GM19035 (cell line): ENCODE data around the gene PDE3A.

Experiments used
- ATAC-seq: cut with Tn5 transposase; IDR thresholded peaks from one replicate; pipeline ENCODE4 v1.9.1; 2021; ENCODE audit not compliant: unreplicated experiment

Gene PDE3A

GRCh38 chr12:20490213-20490612 lies 121.9 kb downstream of the PDE3A start:
- ATAC-seq: no peak

GRCh38 chr12:20491290-20491689 lies 123.0 kb downstream of the PDE3A start:
- no peak for ATAC-seq

GRCh38 chr12:20492251-20492760 lies 124.0 kb downstream of the PDE3A start:
- ATAC-seq: no peak

GRCh38 chr12:20493934-20494333 lies 125.6 kb downstream of the PDE3A start:
- no peak for ATAC-seq

DNA sequence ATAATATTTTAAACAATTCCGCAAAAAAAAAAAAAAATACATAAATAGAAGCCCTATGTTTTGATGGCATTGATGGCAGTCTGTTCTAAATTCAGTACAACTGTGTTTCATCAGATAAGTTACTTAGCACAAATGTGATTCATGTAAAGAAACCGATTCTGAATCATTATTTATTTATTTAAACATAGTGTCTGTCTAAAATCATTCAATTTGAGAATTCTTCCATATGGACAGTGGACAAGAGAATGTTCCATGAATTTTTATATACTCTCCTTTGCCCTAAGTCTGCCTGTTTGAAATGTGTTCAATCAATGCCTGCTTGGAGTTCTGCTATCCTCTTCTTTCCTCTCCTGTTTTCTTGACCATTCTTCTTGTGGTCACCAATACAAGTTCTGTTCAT lies 126.5 kb downstream of the PDE3A start:
- ATAC-seq: no peak

DNA sequence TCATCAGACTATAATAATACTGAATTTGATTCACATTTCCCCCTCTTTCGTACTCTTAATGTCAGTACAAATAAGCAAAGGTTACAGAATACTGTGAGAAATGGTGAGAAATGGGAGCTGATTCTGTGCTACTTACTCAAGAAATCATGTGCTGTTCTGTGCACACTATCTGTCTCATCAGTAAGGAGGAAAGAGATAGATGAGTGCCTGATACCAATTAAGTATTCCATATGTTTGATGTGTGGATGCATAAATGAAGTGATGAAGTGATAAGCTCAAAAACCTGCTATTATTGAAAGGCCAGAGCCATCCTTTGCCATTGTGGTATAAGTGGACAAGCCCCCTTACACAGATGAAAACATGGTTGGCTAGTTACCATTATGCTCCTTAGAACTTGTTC lies 127.7 kb downstream of the PDE3A start:
- no peak for ATAC-seq

DNA sequence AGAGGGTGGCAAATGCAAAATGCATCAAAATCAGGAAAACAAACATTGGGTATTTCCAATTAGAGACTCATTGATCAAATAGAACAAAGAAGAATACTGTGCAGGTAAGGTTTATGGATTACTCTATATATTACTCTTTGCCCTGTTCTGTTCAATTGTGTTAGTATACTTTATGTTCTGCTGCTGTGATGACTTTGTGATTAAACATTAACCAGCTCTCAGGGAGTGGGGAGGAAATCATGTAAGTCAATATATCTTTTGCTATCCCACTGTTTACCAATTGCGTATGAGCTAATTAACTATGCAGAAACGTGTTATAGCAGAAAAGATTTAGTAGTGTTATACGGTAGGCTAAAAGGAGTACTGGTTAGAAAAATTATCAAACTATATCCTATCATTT lies 129.4 kb downstream of the PDE3A start:
- ATAC-seq: no peak

- no peak for ATAC-seq
Observed at GRCh38 chr12:20501958-20502357, 133.6 kb downstream of the PDE3A start.

DNA sequence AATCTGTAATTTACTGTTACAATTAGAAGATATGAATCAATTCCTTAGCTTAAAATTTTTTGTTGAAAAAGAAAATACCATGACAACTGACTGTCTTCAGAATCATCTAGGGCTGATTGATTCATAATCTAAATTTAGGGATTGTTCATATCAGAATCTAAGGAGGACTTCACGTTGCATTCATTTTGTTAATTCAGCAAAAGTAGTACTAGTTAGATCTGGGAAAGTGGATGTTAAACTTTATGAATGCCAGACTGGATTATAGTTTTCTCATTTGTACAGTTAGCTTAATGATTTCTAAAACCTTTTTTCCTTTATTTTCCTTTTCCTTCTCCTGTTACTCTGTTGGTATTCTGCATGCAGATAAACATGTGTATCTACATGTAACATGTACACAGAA lies 135.5 kb downstream of the PDE3A start:
- ATAC-seq: no peak

GRCh38 chr12:20505056-20505455 lies 136.7 kb downstream of the PDE3A start:
- no peak for ATAC-seq

DNA sequence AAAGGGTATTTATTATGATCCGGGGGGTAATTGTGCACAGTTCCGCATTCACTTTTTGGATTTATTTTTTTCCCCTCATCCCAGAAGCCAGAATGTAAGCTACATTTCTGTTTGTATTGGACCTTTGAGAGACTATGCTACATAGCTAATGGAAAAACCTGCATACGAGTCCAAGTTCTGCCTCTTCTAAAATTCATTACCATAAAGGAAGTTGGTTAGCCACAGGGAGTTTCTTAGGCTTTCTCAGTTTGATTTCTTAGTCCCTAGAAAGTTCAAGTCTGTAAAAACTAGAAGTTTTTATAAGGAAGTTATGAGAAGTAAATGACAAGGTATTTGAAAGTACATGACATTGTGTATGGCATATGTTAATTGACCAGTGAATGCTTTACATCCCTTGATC lies 138.7 kb downstream of the PDE3A start:
- no peak for ATAC-seq

DNA sequence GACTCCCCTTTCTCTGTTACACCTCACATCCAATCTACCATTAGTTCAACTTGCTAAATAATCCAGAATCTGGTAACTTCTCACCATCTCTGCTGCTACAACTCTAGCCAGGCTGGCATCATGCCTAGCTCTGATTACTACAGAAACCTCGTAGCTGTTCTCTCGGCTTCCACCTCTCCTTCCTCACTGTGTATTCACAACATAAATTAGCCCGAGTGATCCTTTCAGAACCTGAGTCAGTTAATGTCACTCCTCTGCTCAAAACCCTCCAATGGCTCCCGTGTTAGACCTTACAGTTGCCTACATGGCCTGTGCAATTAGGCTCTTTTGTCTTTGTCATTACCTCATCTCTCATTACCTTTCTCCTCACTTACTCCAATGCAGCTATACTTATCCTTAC lies 139.4 kb downstream of the PDE3A start:
- no peak for ATAC-seq

- no peak for ATAC-seq
Observed at GRCh38 chr12:20508359-20508758, 140.0 kb downstream of the PDE3A start.

GRCh38 chr12:20508962-20509361 lies 140.6 kb downstream of the PDE3A start:
- no peak for ATAC-seq

DNA sequence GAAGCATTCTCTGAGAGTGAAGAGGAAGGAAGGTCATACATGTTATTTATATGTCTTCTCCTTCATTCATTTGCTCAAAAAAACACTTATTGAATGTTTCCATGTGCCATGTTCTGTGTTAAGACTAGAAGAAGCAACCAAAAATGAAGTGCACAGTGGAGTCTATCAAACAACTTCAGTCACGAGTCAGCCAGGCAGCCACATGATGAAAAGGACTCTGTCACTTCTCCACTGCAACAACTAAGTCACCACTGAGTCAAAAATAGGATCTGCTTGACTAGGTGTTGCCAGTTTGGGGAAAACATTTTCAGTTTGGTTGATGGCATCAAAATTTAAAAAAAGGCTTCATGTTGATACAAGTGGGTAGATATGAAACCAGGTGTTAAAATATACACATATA lies 142.5 kb downstream of the PDE3A start:
- ATAC-seq: no peak

DNA sequence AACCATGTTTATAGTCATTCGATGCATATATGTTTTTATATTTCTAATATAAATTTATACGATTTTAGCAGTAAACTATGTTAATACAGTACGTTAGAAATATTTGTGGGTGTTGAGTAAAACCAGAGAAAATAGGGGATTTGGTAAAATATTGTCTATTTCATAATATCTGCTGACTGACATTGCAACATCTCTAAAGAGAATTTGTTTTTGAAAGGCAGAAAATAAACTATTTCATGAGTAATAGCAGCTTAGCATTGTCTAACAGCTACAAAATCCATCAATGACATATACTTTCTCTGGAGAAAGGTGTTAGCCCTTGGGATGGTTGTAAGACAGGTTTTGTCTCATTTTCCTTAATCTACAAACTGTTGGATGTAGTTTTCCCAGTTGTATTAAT lies 144.9 kb downstream of the PDE3A start:
- no peak for ATAC-seq

GRCh38 chr12:20514598-20514997 lies 146.3 kb downstream of the PDE3A start:
- no peak for ATAC-seq

- no peak for ATAC-seq
Observed at GRCh38 chr12:20520532-20520931, 152.2 kb downstream of the PDE3A start.

DNA sequence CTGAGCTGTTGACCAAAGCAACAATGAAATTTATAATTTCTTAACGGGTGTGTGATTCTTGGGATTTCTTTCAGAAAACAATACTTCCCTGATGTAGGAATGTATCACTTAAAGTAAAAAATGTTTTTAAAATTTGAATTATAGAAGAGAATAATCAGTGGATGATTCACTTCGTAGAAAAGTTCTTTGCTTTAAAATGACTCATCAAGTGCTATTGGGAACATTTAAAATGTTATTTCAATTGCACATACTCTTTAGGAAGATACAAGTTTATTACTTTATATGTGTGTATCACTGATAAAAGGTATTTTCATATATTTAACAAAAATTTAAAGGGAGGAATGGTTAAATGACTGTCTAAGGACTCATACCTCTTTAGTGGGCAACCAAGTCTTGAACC lies 155.3 kb downstream of the PDE3A start:
- no peak for ATAC-seq

- no peak for ATAC-seq
Observed at GRCh38 chr12:20524113-20524512, 155.8 kb downstream of the PDE3A start.

- ATAC-seq: no peak
Observed at GRCh38 chr12:20525064-20525610, 156.8 kb downstream of the PDE3A start.

- no peak for ATAC-seq
Observed at GRCh38 chr12:20527417-20528163, 159.3 kb downstream of the PDE3A start.

DNA sequence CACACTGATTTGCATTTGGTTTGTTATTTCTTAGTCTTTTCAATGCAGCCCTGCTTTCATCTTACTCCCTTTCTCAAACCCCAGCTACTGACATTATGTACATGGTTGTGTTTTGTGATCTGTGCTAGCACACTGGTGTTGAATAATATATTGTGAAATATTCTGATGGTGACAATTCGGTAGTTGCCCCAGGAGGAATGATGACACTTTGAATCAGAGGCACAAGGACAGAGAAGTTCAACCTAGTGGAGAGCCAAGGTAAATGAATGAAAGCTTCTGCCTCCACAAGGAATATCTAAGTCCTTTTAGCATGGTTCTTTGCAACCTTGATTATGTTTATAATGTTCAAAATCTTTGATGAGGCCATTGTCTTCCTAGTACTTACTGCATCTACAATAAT lies 159.9 kb downstream of the PDE3A start:
- ATAC-seq: no peak
